Measurements from ENCODE around the gene NFASC.

Gene NFASC

DNA sequence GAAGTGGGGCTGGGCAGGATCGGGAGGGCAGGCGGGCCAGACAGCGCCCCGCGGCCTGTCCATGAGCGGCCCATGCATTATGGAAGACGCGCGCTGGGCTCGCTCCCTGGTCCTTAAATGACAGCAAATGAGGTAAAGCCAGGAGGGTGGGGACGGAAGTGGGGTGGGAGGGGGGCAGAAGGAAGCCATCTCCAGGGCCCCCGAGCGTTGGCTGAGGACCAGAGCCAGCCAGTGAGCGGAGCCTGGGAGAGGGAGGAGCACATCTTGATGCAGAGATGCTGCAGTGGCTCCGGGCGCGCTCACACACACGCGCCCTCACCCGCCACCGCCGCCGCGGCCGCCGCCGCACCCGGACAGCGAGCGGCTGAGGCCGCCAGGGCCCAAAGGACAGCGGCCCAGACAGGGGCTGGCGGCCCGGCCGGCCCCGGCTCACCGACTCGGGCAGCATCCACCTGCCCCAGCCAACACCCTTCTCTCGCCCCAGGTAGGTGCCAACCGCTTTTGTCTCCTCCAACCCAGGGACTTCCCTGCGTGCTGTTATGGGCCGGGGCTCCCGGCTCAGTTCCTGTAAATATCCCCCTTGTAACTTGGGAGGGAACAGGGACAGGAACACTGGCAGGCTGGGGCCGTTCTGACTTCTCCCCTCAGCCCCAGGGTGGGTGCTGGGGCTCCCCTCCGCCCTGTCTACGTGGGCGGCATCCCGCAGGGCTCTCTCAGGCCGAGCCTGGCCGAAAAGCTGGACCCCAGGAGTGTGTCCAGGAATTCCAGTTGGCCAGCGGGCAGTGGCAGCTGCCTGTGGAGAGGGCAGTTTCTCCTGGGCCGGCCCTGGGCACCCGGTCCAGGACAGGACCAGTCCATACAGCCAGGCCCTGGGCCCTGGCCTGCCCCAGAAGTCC lies 172.5 kb downstream of the NFASC start, which contains the start of gene CNTN2:
CNTN2 (plus strand) TSS at position 302 of the 896 bp plus-strand sequence. CDS start 9,974 bp downstream, outside the sequence.
- no peak for DNase-seq (ENCODE audit: low read depth in 1 of 2, low spot score in 1 of 2)
- in situ Hi-C loops (cut with HindIII; ENCODE audit: low pct_unique_long_range_greater_than_20kb, low sequenced_read_pairs): no loop called here
- no peak for TF ChIP-seq JUND (IDR thresholded peaks at IDR 0.05; ENCODE audit: low read depth)

DNA sequence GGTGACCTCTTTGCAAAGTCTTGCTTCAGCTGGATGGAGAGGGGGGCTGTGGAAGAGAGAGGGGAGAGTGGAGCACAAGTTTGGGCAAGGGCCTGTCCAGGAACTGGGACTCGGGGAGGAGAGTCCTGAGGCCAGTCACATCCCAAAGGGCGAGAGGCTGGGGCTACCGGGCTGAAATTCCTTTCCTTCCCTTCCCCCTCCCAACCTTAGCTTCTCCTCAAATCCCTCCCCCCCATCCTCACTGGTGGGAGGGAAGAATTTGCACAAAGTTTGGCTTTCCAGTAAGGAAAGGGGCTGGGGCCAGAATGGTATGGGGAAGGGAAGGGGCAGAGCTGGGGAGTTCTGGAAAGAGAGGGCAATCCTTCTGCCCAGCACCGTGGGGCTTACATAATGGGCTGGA lies 173.2 kb downstream of the NFASC start:
- no peak for TF ChIP-seq JUND (IDR thresholded peaks at IDR 0.05; ENCODE audit: low read depth)
- in situ Hi-C loops (cut with HindIII; ENCODE audit: low pct_unique_long_range_greater_than_20kb, low sequenced_read_pairs): no loop called here
- no peak for DNase-seq (ENCODE audit: low read depth in 1 of 2, low spot score in 1 of 2)

DNA sequence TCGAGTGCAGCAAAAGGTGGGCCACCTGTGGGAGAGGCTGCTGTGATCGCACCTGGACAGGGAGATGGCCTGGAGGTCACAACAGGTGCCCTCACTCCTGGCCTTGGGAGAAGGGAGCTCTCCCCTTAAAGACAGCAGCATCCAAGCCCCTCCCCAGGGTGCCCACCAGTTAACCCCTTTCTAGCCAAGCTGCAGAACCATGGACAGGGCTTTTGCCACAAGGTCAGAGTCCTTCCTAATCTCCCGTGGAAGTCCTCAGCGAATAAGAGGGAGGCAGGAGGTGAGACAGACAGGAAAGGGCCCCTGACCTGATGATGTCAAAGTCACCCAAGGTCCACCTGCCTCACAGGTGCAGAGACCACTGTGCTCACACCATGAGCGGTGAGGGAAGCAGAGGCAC lies 174.1 kb downstream of the NFASC start:
- DNase-seq (ENCODE audit: low read depth in 1 of 2, low spot score in 1 of 2): no peak
- in situ Hi-C loops (cut with HindIII; ENCODE audit: low pct_unique_long_range_greater_than_20kb, low sequenced_read_pairs): no loop called here
- TF ChIP-seq JUND (IDR thresholded peaks at IDR 0.05; ENCODE audit: low read depth): no peak

DNA sequence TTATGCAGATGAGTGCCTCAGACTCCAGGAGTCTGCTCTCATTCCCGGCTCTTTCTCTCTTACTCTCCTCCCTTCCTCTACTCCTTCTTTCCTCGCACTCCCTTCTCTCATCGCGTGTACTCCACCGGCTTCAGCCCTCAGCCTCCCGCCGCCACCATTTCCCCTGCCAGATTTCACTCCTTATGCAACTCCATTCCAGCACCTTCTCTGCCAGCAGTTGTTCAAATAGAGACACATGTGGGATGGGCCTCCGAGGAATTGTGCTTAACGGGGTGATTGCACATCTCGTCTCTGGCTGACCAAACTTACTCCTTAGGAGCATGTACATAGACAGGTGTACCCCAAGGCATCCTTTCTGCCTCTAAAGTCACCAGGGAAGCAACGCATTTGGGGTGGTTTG lies 174.5 kb downstream of the NFASC start:
- in situ Hi-C loops (cut with HindIII; ENCODE audit: low pct_unique_long_range_greater_than_20kb, low sequenced_read_pairs): no loop called here
- DNase-seq (ENCODE audit: low read depth in 1 of 2, low spot score in 1 of 2): no peak
- TF ChIP-seq JUND (IDR thresholded peaks at IDR 0.05; ENCODE audit: low read depth): no peak

DNA sequence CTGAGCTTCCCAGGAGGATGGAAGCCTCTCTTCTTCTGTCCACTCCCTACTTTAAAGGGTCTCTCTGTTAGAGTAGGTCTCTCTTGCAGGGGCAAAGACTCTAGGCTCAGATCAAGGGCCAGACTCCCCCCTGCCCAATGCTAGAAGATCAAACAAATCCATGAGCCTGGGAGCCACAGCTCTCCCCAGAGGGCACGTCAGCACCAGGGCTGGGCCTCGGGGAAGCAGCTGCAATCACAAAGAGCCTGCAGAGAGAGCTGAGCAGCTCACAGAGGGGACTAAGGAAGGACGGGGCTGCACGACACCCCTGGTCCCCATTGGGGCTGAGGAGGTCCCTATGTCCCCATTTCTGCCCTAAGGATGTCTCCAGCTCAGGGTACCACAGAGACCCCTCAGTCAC lies 176.2 kb downstream of the NFASC start:
- in situ Hi-C loops (cut with HindIII; ENCODE audit: low pct_unique_long_range_greater_than_20kb, low sequenced_read_pairs): no loop called here
- TF ChIP-seq JUND (IDR thresholded peaks at IDR 0.05; ENCODE audit: low read depth): no peak
- no peak for DNase-seq (ENCODE audit: low read depth in 1 of 2, low spot score in 1 of 2)

DNA sequence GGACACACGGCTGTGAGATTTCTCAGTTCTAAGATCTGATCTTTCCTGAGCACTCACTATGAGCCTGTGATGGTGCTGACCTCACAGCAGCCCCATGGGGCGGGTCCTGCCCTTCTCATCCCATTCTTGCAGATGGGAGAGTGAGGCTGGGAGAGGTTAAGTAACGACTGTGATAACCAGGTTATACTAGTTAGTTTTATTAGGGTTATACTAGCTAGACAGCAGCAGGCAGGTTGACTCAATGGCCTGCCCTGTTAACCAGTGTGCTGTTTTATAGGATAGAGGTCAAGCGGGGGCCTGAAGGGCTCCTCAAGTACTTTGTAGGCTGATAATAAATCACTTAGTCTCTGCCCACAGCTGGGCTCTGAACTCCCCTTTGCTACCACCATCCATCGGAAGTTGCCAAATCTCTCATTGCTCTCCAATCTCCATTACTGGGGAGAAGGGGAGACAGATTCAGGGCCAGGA lies 177.1 kb downstream of the NFASC start:
- in situ Hi-C loops (cut with HindIII; ENCODE audit: low pct_unique_long_range_greater_than_20kb, low sequenced_read_pairs): no loop called here
- no peak for TF ChIP-seq JUND (IDR thresholded peaks at IDR 0.05; ENCODE audit: low read depth)
- no peak for DNase-seq (ENCODE audit: low read depth in 1 of 2, low spot score in 1 of 2)

DNA sequence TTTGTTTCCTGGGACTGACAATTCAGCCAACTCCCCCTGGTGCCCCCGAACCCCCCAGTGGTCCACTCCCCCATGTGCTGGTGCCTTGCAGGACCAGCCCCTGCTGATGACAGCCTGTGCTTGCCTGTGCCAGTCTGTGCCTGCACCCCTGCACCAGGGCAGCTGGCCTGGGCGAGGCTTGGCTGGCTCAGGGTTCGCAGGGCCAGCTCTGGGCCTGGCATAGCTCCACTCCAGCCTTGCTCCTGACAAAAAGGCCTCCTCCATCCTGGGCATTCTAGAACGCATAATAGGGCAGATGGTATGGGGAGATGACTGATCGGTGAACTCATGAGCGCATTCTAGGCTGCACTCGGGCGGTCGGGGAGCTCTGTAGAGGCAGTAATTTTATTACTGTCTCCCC lies 177.7 kb downstream of the NFASC start:
- no peak for DNase-seq (ENCODE audit: low read depth in 1 of 2, low spot score in 1 of 2)
- in situ Hi-C loops (cut with HindIII; ENCODE audit: low pct_unique_long_range_greater_than_20kb, low sequenced_read_pairs): no loop called here
- no peak for TF ChIP-seq JUND (IDR thresholded peaks at IDR 0.05; ENCODE audit: low read depth)

DNA sequence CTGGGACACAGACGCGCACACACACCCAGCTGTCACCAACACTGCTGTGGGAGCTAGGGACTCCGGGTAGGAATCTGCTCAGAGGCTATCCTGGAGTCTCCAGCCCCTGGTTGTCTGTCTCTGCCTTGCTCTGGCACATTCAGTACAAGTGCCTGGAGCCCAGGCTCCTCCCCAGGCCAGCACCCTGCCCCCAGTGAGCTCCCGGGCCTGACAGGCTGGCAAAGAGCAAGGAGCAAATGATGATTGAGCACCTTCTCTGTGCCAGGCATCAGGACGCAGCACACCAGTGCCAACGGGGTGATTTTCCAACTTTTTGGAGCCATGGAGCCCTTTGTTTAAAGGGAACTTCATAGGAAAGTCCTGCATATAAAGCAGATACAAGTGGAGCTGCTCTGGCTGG lies 178.8 kb downstream of the NFASC start:
- no peak for TF ChIP-seq JUND (IDR thresholded peaks at IDR 0.05; ENCODE audit: low read depth)
- in situ Hi-C loops (cut with HindIII; ENCODE audit: low pct_unique_long_range_greater_than_20kb, low sequenced_read_pairs): no loop called here
- DNase-seq (ENCODE audit: low read depth in 1 of 2, low spot score in 1 of 2): no peak

DNA sequence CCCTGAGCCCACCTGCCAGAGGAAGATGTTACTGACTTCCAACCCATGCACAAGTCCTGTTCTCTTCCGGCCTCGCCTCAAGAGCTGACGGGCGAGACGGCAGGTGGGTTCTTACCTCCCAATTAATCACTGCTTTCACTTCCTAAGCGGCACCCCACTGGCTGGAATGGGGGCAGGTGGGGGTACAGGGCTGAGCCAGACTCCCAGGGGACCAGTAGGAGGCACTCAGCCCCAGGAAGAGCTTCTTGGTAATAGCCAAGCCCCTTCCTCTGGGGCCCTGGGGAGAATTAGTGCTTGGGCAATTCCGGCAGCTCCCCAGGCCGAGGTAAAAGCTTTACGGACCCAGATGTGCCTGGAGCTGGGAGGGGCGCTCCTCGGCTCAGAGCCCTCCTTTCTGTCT lies 182.0 kb downstream of the NFASC start:
- no peak for TF ChIP-seq JUND (IDR thresholded peaks at IDR 0.05; ENCODE audit: low read depth)
- no peak for DNase-seq (ENCODE audit: low read depth in 1 of 2, low spot score in 1 of 2)
- in situ Hi-C loops (cut with HindIII; ENCODE audit: low pct_unique_long_range_greater_than_20kb, low sequenced_read_pairs): no loop called here

DNA sequence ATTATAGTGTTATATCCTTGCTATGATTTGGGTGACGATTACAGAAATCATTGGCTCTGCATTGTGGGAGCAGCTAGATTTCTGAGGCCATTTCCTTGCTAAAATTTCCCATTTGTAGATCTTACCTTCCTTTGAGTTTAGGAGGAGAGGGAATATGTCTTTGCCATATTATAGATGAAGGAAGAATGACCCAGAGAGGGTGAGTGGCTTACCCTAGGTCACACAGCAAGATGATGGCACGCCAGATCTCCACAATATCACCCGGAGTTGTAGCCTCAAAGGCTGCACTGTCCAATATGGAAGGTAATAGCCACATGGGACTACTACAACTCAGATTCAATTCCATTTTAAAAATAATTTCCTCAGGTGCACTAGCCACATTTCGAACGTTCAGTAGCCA lies 182.6 kb downstream of the NFASC start:
- DNase-seq (ENCODE audit: low read depth in 1 of 2, low spot score in 1 of 2): no peak
- in situ Hi-C loops (cut with HindIII; ENCODE audit: low pct_unique_long_range_greater_than_20kb, low sequenced_read_pairs): no loop called here
- no peak for TF ChIP-seq JUND (IDR thresholded peaks at IDR 0.05; ENCODE audit: low read depth)

DNA sequence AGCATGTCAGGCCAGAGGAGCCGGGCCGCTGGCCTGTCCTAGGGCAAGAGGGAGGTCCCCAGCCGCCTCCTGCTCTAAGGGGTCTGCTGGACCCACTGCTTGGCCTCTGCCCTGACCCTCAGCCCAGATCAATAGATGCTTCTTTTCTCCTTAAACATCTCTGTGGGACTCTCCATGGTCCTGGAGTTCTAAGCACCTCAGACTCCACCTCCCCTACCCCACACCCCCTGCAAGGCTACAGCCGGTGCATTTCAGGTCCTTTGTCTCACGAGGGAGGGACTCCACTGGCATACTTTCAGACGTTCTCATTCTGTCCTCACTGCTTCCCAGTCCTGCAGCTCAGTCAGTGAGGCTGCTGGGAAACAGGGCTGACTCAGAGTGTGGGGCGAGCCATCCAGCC lies 183.4 kb downstream of the NFASC start:
- in situ Hi-C loops (cut with HindIII; ENCODE audit: low pct_unique_long_range_greater_than_20kb, low sequenced_read_pairs): no loop called here
- no peak for TF ChIP-seq JUND (IDR thresholded peaks at IDR 0.05; ENCODE audit: low read depth)
- no peak for DNase-seq (ENCODE audit: low read depth in 1 of 2, low spot score in 1 of 2)

DNA sequence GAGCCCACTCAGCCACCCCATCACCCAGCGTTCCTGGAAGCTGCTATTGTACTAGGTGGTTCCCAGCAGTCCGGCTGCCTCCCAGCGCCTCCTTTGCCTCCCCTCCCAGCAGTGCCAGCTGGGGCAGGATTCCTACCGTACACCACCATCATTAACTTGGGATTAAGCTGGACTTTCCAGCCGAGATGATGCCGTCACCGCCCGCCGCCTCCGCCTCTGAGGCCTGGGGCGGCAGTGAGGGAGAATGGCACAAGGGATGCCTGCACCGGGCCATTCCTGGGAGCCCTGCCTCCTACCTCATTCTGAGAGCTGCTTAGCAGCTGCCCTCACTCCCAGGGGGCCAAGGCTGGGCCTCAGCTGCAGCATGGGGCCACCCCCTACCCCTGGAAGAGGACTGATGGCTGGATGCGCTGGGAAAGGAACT lies 185.5 kb downstream of the NFASC start:
- in situ Hi-C loops (cut with HindIII; ENCODE audit: low pct_unique_long_range_greater_than_20kb, low sequenced_read_pairs): no loop called here
- no peak for DNase-seq (ENCODE audit: low read depth in 1 of 2, low spot score in 1 of 2)
- TF ChIP-seq JUND (IDR thresholded peaks at IDR 0.05; ENCODE audit: low read depth): no peak

DNA sequence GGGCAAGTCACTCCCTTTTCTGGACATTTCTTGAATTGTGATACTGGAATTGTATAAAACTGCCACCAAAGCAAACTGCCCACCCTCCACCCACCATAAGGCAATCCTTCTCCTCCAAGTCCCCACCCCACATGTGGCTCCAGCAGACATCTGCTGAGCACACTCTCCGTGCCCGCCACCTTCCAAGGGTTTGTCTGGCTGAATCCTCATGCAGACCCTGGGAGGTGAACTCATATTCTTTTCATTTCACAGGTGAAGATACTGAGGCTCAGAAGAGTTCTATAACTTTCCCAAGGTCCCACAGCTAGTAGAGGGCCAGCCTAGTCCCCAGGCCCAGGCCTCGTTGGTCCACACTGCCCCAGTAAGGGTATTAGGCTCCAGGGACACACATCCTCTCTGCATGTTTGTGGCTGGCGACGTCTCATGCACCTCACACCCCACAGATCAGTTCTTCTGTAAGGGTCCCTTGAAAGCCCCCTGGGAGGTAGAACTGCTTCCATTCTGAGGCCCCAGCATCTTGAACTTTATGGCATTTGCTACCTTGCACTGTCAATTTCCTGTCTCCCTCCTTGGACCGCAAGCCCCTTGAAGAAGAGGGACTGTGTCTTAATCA lies 186.4 kb downstream of the NFASC start:
- DNase-seq (ENCODE audit: low read depth in 1 of 2, low spot score in 1 of 2): no peak
- in situ Hi-C loops (cut with HindIII; ENCODE audit: low pct_unique_long_range_greater_than_20kb, low sequenced_read_pairs): no loop called here
- no peak for TF ChIP-seq JUND (IDR thresholded peaks at IDR 0.05; ENCODE audit: low read depth)
